OCI-LY3 (cell line): Measurements from ENCODE around the gene ADISSP.

Experiments
- H2AFZ ChIP-seq: fragments of 200-600, 300-600 bp; shearing (Covaris generic); 2 replicates; pipeline ENCODE4 v1.6.0; 2014; ENCODE audit warnings: antibody characterized with exemption, low read depth, low read length
- H3K27ac ChIP-seq: fragments of 200-600, 300-600 bp; sonication (generic); 2 replicates; pipeline ENCODE4 v1.5.1; 2014; ENCODE audit warnings: mild to moderate bottlenecking, low read length, moderate library complexity, mixed read lengths
- H3K27me3 ChIP-seq: fragments of 200-600, 300-600 bp; sonication (generic); 2 replicates; pipeline ENCODE4 v1.6.1; 2014; ENCODE audit warnings: low read depth, low read length, mixed read lengths
- H3K36me3 ChIP-seq: fragments of 200-600, 300-600 bp; sonication (generic); replicated peaks from 2 replicates; pipeline ENCODE3; 2014; ENCODE audit warnings: low read depth, low read length, mixed read lengths
- H3K4me1 ChIP-seq: fragments of 300-600, 200-600 bp; sonication (generic); 2 replicates; pipeline ENCODE4 v1.6.1; 2014; ENCODE audit warnings: low read length, mixed read lengths
- H3K4me2 ChIP-seq: fragments of 200-600, 300-600 bp; sonication (generic); 2 replicates; pipeline ENCODE4 v1.6.1; 2014; ENCODE audit warnings: low read length, mixed read lengths
- H3K4me3 ChIP-seq: fragments of 300-600, 200-600 bp; sonication (generic); 2 replicates; pipeline ENCODE4 v1.5.1; 2014; ENCODE audit warnings: antibody characterized with exemption, mild to moderate bottlenecking, low read length, moderate library complexity
- H3K79me2 ChIP-seq: fragments of 300-600, 200-600 bp; shearing (Covaris generic); 2 replicates; pipeline ENCODE4 v1.6.1; 2014; ENCODE audit warnings: mild to moderate bottlenecking, low read length, mixed read lengths
- H3K9ac ChIP-seq: fragments of 300-600, 200-600 bp; shearing (Covaris generic); 2 replicates; pipeline ENCODE4 v1.6.0; 2014; ENCODE audit warnings: mild to moderate bottlenecking, low read length, moderate library complexity
- H3K9me3 ChIP-seq: fragments of 200-600, 300-600 bp; shearing (Covaris generic); 2 replicates; pipeline ENCODE4 v1.6.1; 2014; ENCODE audit warnings: low read length, mixed read lengths; ENCODE audit not compliant: insufficient read depth
- H4K20me1 ChIP-seq: fragments of 200-600, 300-600 bp; sonication (generic); 2 replicates; pipeline ENCODE4 v1.6.1; 2016; ENCODE audit warnings: low read length, mixed read lengths; ENCODE audit not compliant: insufficient read depth
- EZH2phosphoT487 ChIP-seq: fragments of 200-600 bp; shearing (Covaris generic); IDR thresholded peaks from 2 replicates; pipeline ENCODE4 v1.6.1; 2018; ENCODE audit warnings: antibody characterized with exemption, mixed run types, low read depth
- TF ChIP-seq, protein P1 (sequence below): fragments of 200-600, 300-600 bp; sonication (generic); IDR thresholded peaks from 2 replicates; pipeline ENCODE4 v1.5.1; 2014; ENCODE audit warnings: antibody characterized with exemption, low read length, low read depth

ADISSP gene

DNA sequence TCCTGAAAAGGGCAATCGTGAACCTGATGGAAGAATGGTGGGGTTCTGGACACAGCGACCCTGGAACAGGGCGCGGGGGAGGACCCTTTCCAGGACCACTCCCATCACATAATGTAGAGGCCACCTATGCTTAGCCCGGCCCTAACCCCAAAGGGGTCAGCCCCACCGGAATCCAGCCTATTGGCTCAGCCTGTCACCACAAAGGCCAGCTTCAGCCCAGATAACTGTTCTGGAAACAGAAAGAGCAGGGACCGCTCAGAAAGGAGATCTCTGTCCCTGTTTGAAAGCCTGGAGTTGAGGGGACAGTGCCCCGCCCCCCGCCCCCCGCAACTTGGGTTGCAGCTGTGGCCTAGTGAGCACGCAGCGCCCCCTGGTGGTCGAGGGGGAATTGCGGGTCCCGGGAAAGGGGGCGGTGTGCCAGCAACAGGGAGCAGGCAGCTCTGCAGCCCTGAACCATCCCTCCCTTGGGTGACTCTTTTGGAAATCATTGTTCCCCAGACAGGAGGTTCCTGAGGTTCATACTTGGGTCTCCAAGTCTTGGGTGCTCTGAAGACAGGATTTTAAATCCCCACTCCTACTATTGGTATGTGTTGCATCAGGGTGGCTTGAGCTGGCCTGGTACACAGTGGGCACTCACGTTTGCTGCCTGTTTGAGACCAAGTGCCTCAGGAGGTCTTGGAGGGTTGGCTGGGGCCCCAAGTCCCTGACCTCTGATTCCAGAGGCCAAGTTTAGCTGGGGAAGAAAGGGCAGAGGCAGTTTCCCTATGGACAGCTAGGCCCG is 56.7 kb downstream of the ADISSP start:
- Histone ChIP-seq H3K9me3 (no peaks in the 10 kb centered on the region), H3K27ac (no peak overlapping the region), H3K9ac (no peak overlapping the region), H3K79me2 (no peaks in the 10 kb centered on the region), H3K4me1 (peaks cover 6% of the 10 kb centered on the region; the same call in 1 of the 2 replicates), H3K4me2 (peak overlapping the region; percentile 28), H2AFZ (peak overlapping the region; percentile 20; the same call in 1 of the 2 replicates), H3K27me3 (0 out of 2 replicates have a peak, but pooled peaks cover 9% of the 10 kb centered on the region), H4K20me1 (no peaks in the 10 kb centered on the region), H3K4me3 (no peak overlapping the region; the same call in 1 of the 2 replicates), H3K36me3 (no peaks in the 10 kb centered on the region)
- TF ChIP-seq, protein P1, sequence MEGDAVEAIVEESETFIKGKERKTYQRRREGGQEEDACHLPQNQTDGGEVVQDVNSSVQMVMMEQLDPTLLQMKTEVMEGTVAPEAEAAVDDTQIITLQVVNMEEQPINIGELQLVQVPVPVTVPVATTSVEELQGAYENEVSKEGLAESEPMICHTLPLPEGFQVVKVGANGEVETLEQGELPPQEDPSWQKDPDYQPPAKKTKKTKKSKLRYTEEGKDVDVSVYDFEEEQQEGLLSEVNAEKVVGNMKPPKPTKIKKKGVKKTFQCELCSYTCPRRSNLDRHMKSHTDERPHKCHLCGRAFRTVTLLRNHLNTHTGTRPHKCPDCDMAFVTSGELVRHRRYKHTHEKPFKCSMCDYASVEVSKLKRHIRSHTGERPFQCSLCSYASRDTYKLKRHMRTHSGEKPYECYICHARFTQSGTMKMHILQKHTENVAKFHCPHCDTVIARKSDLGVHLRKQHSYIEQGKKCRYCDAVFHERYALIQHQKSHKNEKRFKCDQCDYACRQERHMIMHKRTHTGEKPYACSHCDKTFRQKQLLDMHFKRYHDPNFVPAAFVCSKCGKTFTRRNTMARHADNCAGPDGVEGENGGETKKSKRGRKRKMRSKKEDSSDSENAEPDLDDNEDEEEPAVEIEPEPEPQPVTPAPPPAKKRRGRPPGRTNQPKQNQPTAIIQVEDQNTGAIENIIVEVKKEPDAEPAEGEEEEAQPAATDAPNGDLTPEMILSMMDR, result peak; percentile 99
- TF ChIP-seq EZH2phosphoT487, result no peak

- Histone ChIP-seq H3K9me3 (no peaks in the 10 kb centered on the region), H3K36me3 (no peaks in the 10 kb centered on the region), H3K4me1 (peaks cover 6% of the 10 kb centered on the region; the same call in 1 of the 2 replicates), H3K27ac (no peak overlapping the region), H3K27me3 (0 out of 2 replicates have a peak, but pooled peaks cover 9% of the 10 kb centered on the region), H3K4me3 (no peak overlapping the region), H3K9ac (no peak overlapping the region), H3K4me2 (no peak overlapping the region), H2AFZ (no peak overlapping the region), H4K20me1 (no peaks in the 10 kb centered on the region), H3K79me2 (no peaks in the 10 kb centered on the region)
- TF ChIP-seq, protein P1, result peak; percentile 17
- TF ChIP-seq EZH2phosphoT487, result no peak
Observed at GRCh38 chr20:3710011-3710466, 57.5 kb downstream of the ADISSP start.

- H3K4me1 ChIP-seq, result no peaks in the 10 kb centered on the region
- H3K9ac ChIP-seq, result no peak overlapping the region
- no peaks in the 10 kb centered on the region for H3K36me3 ChIP-seq
- no peak overlapping the region for H2AFZ ChIP-seq
- H3K27me3 ChIP-seq, result peaks cover 12% of the 10 kb centered on the region; the same call in 1 of the 2 replicates
- H3K9me3 ChIP-seq, result no peaks in the 10 kb centered on the region
- TF ChIP-seq EZH2phosphoT487, result no peak
- TF ChIP-seq, protein P1, result no peak
- H3K4me3 ChIP-seq, result no peak overlapping the region
- no peak overlapping the region for H3K4me2 ChIP-seq
- H4K20me1 ChIP-seq, result no peaks in the 10 kb centered on the region
- no peaks in the 10 kb centered on the region for H3K79me2 ChIP-seq
- no peak overlapping the region for H3K27ac ChIP-seq
Observed at GRCh38 chr20:3707508-3707899, 60.0 kb downstream of the ADISSP start.

GRCh38 chr20:3706774-3707507 is 60.6 kb downstream of the ADISSP start:
- Histone ChIP-seq H3K36me3 (no peaks in the 10 kb centered on the region), H3K9ac (no peak overlapping the region), H3K4me3 (no peak overlapping the region), H3K27ac (no peak overlapping the region), H3K4me1 (no peaks in the 10 kb centered on the region), H3K27me3 (peaks cover 12% of the 10 kb centered on the region; the same call in 1 of the 2 replicates), H3K9me3 (no peaks in the 10 kb centered on the region), H3K79me2 (no peaks in the 10 kb centered on the region), H4K20me1 (no peaks in the 10 kb centered on the region), H2AFZ (no peak overlapping the region), H3K4me2 (no peak overlapping the region)
- TF ChIP-seq EZH2phosphoT487, result no peak
- TF ChIP-seq, protein P1, result no peak
